ENCODE data around the gene ALLC. TPM values are rescaled to one million over a fixed set of nuclear protein-coding genes. Genes with fewer than 3 reads are reported as not detected.
"Not testable (repeated sequence)": the region's sequence is repeated elsewhere in the genome, so short reads cannot be mapped to it uniquely, and the experiment has no call there.

The ALLC gene
- polyA plus RNA-seq, 1 of the 3 experiments (the other 2 are of a cell fraction) = not detected

GRCh38 chr2:3659447-3660432 lies 1.7 kb downstream of the ALLC start:
- Histone ChIP-seq H3K36me3 (replicated peaks in 1 of 2; ENCODE audit: control insufficient read depth in 1 of 2, insufficient read depth in 2 of 2, low read length in 1 of 2) (no peaks in the 10 kb centered on the region), H3K27me3 (ENCODE audit: insufficient read depth) (no peaks in the 10 kb centered on the region), H3K27ac (ENCODE audit: low read depth in 2 of 2, low read length in 1 of 2) (no peak overlapping the region), H3K9me2 (no peaks in the 10 kb centered on the region), H3F3A (replicated peaks; ENCODE audit: insufficient read depth) (no peaks in the 10 kb centered on the region), H3K4me1 (ENCODE audit: control insufficient read depth in 1 of 2, insufficient read depth in 2 of 2, low read depth in 1 of 2, low read length in 1 of 2) (peaks cover 0 to 14% of the 10 kb centered on the region in 2 experiments; a peak in 1 of 4 replicates), H3K9me3 (no peaks in the 10 kb centered on the region), H4K20me1 (ENCODE audit: insufficient read depth) (no peaks in the 10 kb centered on the region), H3K4me3 (ENCODE audit: low read depth in 2 of 2, low read length in 1 of 2) (no peak overlapping the region), H2AFZ (ENCODE audit: low read depth) (no peak overlapping the region), H3K79me2 (ENCODE audit: insufficient read depth) (no peaks in the 10 kb centered on the region), H3K4me2 (no peak overlapping the region), H3K9ac (no peak overlapping the region)
- CTCF ChIA-PET = interaction anchor here (0.9 to 1.0 kb wide), 2 partner anchors 9 to 53 kb away, joined by 3 to 4 read pairs; no protein-coding TSS in a partner anchor
- WGBS (ENCODE audit: low lambda C conversion rate) = 87% methylated on average over 25 of the region's 26 CpGs
- DNase-seq = no peak
- TF ChIP-seq TEAD4 (IDR thresholded peaks at IDR 0.05; ENCODE audit: borderline replicate concordance, insufficient read depth) = no peak
- no peak for TF ChIP-seq ELF1 (IDR thresholded peaks at IDR 0.05)
- TF ChIP-seq TCF12 (IDR thresholded peaks at IDR 0.05) = no peak
- TF ChIP-seq, protein P1, sequence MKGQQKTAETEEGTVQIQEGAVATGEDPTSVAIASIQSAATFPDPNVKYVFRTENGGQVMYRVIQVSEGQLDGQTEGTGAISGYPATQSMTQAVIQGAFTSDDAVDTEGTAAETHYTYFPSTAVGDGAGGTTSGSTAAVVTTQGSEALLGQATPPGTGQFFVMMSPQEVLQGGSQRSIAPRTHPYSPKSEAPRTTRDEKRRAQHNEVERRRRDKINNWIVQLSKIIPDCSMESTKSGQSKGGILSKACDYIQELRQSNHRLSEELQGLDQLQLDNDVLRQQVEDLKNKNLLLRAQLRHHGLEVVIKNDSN (IDR thresholded peaks at IDR 0.05; ENCODE audit: borderline replicate concordance, low read depth) = no peak
- no peak for TF ChIP-seq FOSL2 (IDR thresholded peaks at IDR 0.05; ENCODE audit: borderline replicate concordance, low read depth)
- TF ChIP-seq YY1 (IDR thresholded peaks at IDR 0.05; ENCODE audit: low read depth) = no peak
- TF ChIP-seq REST (IDR thresholded peaks at IDR 0.05; ENCODE audit: low read depth, low read length) = no peak
- TF ChIP-seq PBX3 (IDR thresholded peaks at IDR 0.05) = no peak
- no peak for TF ChIP-seq FOXM1 (IDR thresholded peaks at IDR 0.05; ENCODE audit: low read depth)
- TF ChIP-seq SMC3 (IDR thresholded peaks at IDR 0.05; ENCODE audit: low read depth, low read length) = no peak
- no peak for TF ChIP-seq NFIC (IDR thresholded peaks at IDR 0.05; ENCODE audit: borderline replicate concordance)
- no peak for TF ChIP-seq MXI1 (IDR thresholded peaks at IDR 0.05; ENCODE audit: low read depth, low read length)
- no peak for TF ChIP-seq TAF1 (IDR thresholded peaks at IDR 0.05; ENCODE audit: borderline replicate concordance, low read depth, low read length)
- TF ChIP-seq RCOR1 (IDR thresholded peaks at IDR 0.05; ENCODE audit: low read length) = no peak
- TF ChIP-seq GATA2 (CRISPR knock-in tag; IDR thresholded peaks at IDR 0.05) = no peak
- TF ChIP-seq, protein P2, sequence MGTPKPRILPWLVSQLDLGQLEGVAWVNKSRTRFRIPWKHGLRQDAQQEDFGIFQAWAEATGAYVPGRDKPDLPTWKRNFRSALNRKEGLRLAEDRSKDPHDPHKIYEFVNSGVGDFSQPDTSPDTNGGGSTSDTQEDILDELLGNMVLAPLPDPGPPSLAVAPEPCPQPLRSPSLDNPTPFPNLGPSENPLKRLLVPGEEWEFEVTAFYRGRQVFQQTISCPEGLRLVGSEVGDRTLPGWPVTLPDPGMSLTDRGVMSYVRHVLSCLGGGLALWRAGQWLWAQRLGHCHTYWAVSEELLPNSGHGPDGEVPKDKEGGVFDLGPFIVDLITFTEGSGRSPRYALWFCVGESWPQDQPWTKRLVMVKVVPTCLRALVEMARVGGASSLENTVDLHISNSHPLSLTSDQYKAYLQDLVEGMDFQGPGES (IDR thresholded peaks at IDR 0.05; ENCODE audit: low read depth, low read length) = no peak
- no peak for TF ChIP-seq MEF2A (IDR thresholded peaks at IDR 0.05; ENCODE audit: borderline replicate concordance, low read depth)
- no peak for TF ChIP-seq EP300 (IDR thresholded peaks at IDR 0.05; ENCODE audit: borderline replicate concordance in 1 of 2, low read depth in 1 of 2, low read length in 1 of 2)
- POLR2A ChIA-PET = no interaction called here

- H3K4me2 ChIP-seq; H3F3A ChIP-seq (replicated peaks; ENCODE audit: insufficient read depth); H3K27me3 ChIP-seq (ENCODE audit: insufficient read depth); H3K27ac ChIP-seq (ENCODE audit: low read depth in 2 of 2, low read length in 1 of 2); H3K36me3 ChIP-seq (replicated peaks in 1 of 2; ENCODE audit: control insufficient read depth in 1 of 2, insufficient read depth in 2 of 2, low read length in 1 of 2); H3K79me2 ChIP-seq (ENCODE audit: insufficient read depth); CTCF ChIA-PET; H2AFZ ChIP-seq (ENCODE audit: low read depth); DNase-seq; H3K4me3 ChIP-seq (ENCODE audit: low read depth in 2 of 2, low read length in 1 of 2); H3K9ac ChIP-seq; H3K9me2 ChIP-seq; H3K9me3 ChIP-seq; POLR2A ChIA-PET; H4K20me1 ChIP-seq (ENCODE audit: insufficient read depth): not testable (repeated sequence)
- H3K4me1 ChIP-seq (ENCODE audit: control insufficient read depth in 1 of 2, insufficient read depth in 2 of 2, low read depth in 1 of 2, low read length in 1 of 2) = peaks cover 0 to 14% of the 10 kb centered on the region in 2 experiments; a peak in 1 of 4 replicates
- 76% methylated on average over 7 of the region's 7 CpGs for WGBS (ENCODE audit: low lambda C conversion rate)
Observed at GRCh38 chr2:3660640-3661039, 2.6 kb downstream of the ALLC start.
